ENCODE measurements around the gene DCBLD1. TPM values are rescaled to one million over a fixed set of nuclear protein-coding genes. Genes with fewer than 3 reads are reported as not detected.

DCBLD1 gene
- total and polyA plus RNA-seq, 11 donors = 2.9 to 11.4 (median 4.0) TPM

DNA sequence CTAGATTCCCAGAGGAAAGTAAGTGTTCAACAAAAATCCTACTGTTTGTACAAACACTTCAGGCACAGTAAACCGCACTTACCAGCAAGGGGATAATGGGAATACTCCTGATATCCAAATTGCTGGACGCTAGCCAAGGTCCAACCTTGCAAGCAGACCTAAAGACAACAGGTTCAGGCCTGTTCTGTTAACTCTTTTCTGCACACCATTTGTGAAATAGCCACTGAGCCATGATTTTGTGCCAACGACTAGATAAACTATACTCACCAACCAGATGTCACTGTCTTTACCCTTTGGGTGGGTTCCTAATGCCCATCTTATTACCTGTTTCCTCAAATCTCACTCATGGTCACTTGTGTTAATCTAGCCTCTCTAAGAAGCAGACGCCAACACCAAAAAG is 76.3 kb downstream of the DCBLD1 start:
- ATAC-seq (no peak), DNase-seq (no peak)
- Histone ChIP-seq H3K27me3 (no peaks in the 10 kb centered on the region), H3K36me3 (peaks cover 0 to 46% (median 25%) of the 10 kb centered on the region in 9 donors), H3K4me1 (peaks cover 0 to 8% (median 0%) of the 10 kb centered on the region in 12 donors), H3K27ac (no peak overlapping the region), H3K9me3 (no peaks in the 10 kb centered on the region), H3K4me3 (no peak overlapping the region)
- no peak for TF ChIP-seq POLR2A (IDR thresholded peaks at IDR 0.05)
- TF ChIP-seq, protein P1, sequence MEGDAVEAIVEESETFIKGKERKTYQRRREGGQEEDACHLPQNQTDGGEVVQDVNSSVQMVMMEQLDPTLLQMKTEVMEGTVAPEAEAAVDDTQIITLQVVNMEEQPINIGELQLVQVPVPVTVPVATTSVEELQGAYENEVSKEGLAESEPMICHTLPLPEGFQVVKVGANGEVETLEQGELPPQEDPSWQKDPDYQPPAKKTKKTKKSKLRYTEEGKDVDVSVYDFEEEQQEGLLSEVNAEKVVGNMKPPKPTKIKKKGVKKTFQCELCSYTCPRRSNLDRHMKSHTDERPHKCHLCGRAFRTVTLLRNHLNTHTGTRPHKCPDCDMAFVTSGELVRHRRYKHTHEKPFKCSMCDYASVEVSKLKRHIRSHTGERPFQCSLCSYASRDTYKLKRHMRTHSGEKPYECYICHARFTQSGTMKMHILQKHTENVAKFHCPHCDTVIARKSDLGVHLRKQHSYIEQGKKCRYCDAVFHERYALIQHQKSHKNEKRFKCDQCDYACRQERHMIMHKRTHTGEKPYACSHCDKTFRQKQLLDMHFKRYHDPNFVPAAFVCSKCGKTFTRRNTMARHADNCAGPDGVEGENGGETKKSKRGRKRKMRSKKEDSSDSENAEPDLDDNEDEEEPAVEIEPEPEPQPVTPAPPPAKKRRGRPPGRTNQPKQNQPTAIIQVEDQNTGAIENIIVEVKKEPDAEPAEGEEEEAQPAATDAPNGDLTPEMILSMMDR (IDR thresholded peaks at IDR 0.05) = no peak
- intact Hi-C loops (cut with DNase I) = loop anchor here in 8 of 10 donors (5.0 to 10.0 kb wide), 7 partner anchors 43 to 214 kb away; partner anchors contain the start of genes GOPC (in 3 of the 8) and DCBLD1 (in 1 of the 8)
- 87 to 95% (median 91%) methylated on average over 4 of the region's 4 CpGs for WGBS, 4 donors

DNA sequence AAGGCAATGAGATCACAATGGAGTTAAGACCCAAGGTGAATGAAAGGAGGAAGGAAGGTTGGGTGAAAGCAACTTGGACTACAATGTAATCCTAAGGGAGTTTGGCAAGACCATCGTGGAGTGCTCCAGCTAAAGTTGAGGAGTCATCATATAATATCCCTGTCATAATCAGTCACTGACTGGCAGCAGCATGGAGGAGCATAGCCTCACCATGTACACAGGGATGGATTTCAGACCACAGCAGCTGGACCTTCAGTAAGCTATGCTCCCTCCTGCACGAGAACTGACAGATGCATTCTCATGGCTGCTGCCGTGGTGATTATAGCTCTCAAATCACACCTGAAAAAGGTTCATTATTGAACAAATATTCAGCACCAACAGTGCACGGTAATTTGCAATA is 76.8 kb downstream of the DCBLD1 start:
- H3K27ac ChIP-seq = no peak overlapping the region
- intact Hi-C loops (cut with DNase I) = loop anchor here in 8 of 10 donors (5.0 to 10.0 kb wide), 7 partner anchors 43 to 214 kb away; partner anchors contain the start of genes GOPC (in 3 of the 8) and DCBLD1 (in 1 of the 8)
- peaks cover 0 to 51% (median 28%) of the 10 kb centered on the region in 9 donors for H3K36me3 ChIP-seq
- no peak overlapping the region for H3K4me3 ChIP-seq
- peaks cover 0 to 8% (median 0%) of the 10 kb centered on the region in 12 donors for H3K4me1 ChIP-seq
- ATAC-seq (no peak), DNase-seq (no peak)
- H3K27me3 ChIP-seq = no peaks in the 10 kb centered on the region
- WGBS, 4 donors = 73 to 82% (median 75%) methylated on average over 4 of the region's 4 CpGs
- TF ChIP-seq, protein P1 (IDR thresholded peaks at IDR 0.05) = no peak
- no peak for TF ChIP-seq POLR2A (IDR thresholded peaks at IDR 0.05)
- H3K9me3 ChIP-seq = no peaks in the 10 kb centered on the region

DNA sequence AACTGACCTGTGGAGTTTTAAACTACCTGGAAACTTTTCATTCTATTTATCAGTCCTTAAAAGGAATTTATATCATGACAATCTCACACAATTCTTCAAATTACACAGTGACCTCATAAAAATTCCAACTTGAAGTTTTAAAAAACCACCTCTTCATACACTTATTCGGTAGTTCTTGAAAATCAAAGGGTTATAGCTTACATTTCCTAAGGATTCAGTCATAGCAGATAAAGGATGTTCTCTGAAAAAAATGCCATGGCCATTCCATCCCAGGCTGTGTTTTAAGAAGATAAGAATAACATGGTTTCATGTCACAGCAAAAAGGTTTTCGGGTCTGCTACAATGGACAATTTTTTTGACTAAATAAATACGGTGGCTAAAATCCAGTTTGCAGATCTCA is 78.7 kb downstream of the DCBLD1 start:
- H3K4me1 ChIP-seq = peaks cover 0 to 4% (median 0%) of the 10 kb centered on the region in 12 donors
- ATAC-seq (no peak), DNase-seq (no peak)
- H3K27ac ChIP-seq = no peak overlapping the region
- TF ChIP-seq, protein P1 (IDR thresholded peaks at IDR 0.05) = no peak
- TF ChIP-seq POLR2A (IDR thresholded peaks at IDR 0.05) = no peak
- H3K9me3 ChIP-seq = no peaks in the 10 kb centered on the region
- no peak overlapping the region for H3K4me3 ChIP-seq
- peaks cover 0 to 69% (median 45%) of the 10 kb centered on the region in 9 donors for H3K36me3 ChIP-seq
- 75 to 79% (median 77%) methylated on average over 3 of the region's 3 CpGs for WGBS, 4 donors
- intact Hi-C loops (cut with DNase I) = no loop called here
- H3K27me3 ChIP-seq = no peaks in the 10 kb centered on the region

DNA sequence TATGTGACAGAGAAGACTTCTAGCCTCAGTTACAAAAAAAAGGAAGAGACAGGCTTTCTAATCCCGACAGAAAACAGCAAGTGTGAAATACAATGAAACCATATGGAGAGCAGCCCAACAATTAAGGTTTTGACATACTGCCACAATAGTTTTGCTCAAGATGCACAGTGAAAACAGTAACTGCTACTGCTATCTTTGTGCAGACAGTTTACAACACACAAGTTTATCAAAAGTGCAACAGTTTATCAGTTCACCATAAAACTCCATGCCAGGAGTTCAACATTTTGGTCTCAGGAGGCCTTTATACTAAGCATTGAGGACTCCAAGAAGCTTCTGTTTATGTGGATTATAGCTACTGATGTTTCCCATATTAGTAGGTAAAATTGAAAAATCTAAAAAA is 82.2 kb downstream of the DCBLD1 start:
- Histone ChIP-seq H3K36me3 (peaks cover 0 to 99% (median 79%) of the 10 kb centered on the region in 9 donors), H3K4me3 (no peak overlapping the region), H3K4me1 (no peaks in the 10 kb centered on the region), H3K27me3 (no peaks in the 10 kb centered on the region), H3K9me3 (no peaks in the 10 kb centered on the region), H3K27ac (no peak overlapping the region)
- intact Hi-C loops (cut with DNase I) = no loop called here
- ATAC-seq (no peak), DNase-seq (no peak)
- TF ChIP-seq, protein P1 (IDR thresholded peaks at IDR 0.05) = no peak
- no peak for TF ChIP-seq POLR2A (IDR thresholded peaks at IDR 0.05)
- 67 to 89% (median 76%) methylated on average over 1 of the region's 1 CpG for WGBS, 4 donors

All from heart left ventricle (tissue), 16 donors.